K562 (cell line): Measurements from ENCODE around the gene BMP2K. TPM values are rescaled to one million over a fixed set of nuclear protein-coding genes. Genes with fewer than 3 reads are reported as not detected.

Source experiments
- ARID3A ChIP-seq: IDR thresholded peaks from 2 replicates; pipeline ENCODE4 v1.6.1; 2012; ENCODE audit warnings: low read depth, low read length, improper control_type of control experiment, borderline replicate concordance
- CBFA2T3 ChIP-seq: fragments of 450-650 bp; IDR thresholded peaks from 2 replicates; pipeline ENCODE4 v1.6.1; 2017
- CHAMP1 ChIP-seq: fragments of 450-650 bp; IDR thresholded peaks from 2 replicates; pipeline ENCODE4 v1.6.1; 2016; ENCODE audit warnings: mild to moderate bottlenecking
- CREB1 ChIP-seq, 2 experiments: sonication (generic) in 1 of 2; formaldehyde crosslinking in 1 of 2; IDR thresholded peaks; 2 replicates each; pipeline versions ENCODE4 v1.6.1 to v1.8.0; 2012 to 2022; ENCODE audit warnings: inconsistent platforms in 1 of 2, mild to moderate bottlenecking in 1 of 2, missing genetic modification reagents in 1 of 2, moderate library complexity in 1 of 2
- DDX20 ChIP-seq: fragments of 450-650 bp; IDR thresholded peaks from 2 replicates; pipeline ENCODE4 v1.6.1; 2016; ENCODE audit warnings: missing genetic modification characterization, low read depth, mild to moderate bottlenecking, missing compliant biosample characterization, moderate library complexity
- FOXM1 ChIP-seq, 2 experiments: fragments of 450-650 bp in 1 of 2; sonication (generic) in 1 of 2; formaldehyde crosslinking in 1 of 2; IDR thresholded peaks; 2 replicates each; pipeline versions ENCODE4 v1.6.1 to v1.9.0; 2017 to 2022; ENCODE audit warnings: low read depth in 2 of 2, mild to moderate bottlenecking in 2 of 2, missing genetic modification reagents in 1 of 2, moderate library complexity in 1 of 2
- MEIS2 ChIP-seq: fragments of 450-650 bp; IDR thresholded peaks from 2 replicates; pipeline ENCODE4 v1.6.1; 2014; ENCODE audit warnings: mild to moderate bottlenecking; ENCODE audit not compliant: partially characterized antibody
- MLLT1 ChIP-seq, 2 experiments: fragments of 450-650 bp; IDR thresholded peaks; 2 replicates each; pipeline ENCODE4 v1.6.1; 2016
- RAD21 ChIP-seq, 2 experiments: fragments of 250-450 bp in 1 of 2; fragments of 450-650 bp in 1 of 2; sonication (Bioruptor Pico) in 1 of 2; formaldehyde crosslinking in 1 of 2; IDR thresholded peaks in 1 of 2; conservative IDR thresholded peaks in 1 of 2; 2 replicates each; pipeline versions ENCODE4 v1.4.0 to v1.8.0; 2020 to 2022; ENCODE audit warnings: mild to moderate bottlenecking in 2 of 2, moderate library complexity in 1 of 2
- RCOR1 ChIP-seq, 2 experiments: IDR thresholded peaks; 2 replicates each; pipeline ENCODE4 v1.6.1; 2012; ENCODE audit warnings: low read depth in 2 of 2, low read length in 2 of 2, borderline replicate concordance in 1 of 2, improper control_type of control experiment in 1 of 2
- TBP ChIP-seq: optimal IDR thresholded peaks from 2 replicates; pipeline ENCODE3; 2011; ENCODE audit warnings: low read depth, low read length, improper control_type of control experiment
- TEAD1 ChIP-seq, 2 experiments: fragments of 450-650 bp in 1 of 2; sonication (generic) in 1 of 2; formaldehyde crosslinking; IDR thresholded peaks; 2 replicates each; pipeline versions ENCODE4 v1.4.0 to v1.8.0; 2020 to 2022; ENCODE audit warnings: mild to moderate bottlenecking in 2 of 2, missing genetic modification reagents in 1 of 2
- TEAD4 ChIP-seq, 2 experiments: sonication (generic) in 1 of 2; formaldehyde crosslinking in 1 of 2; IDR thresholded peaks; 2 replicates each; pipeline versions ENCODE4 v1.6.1 to v1.8.0; 2012 to 2022; ENCODE audit warnings: borderline replicate concordance in 1 of 2, inconsistent platforms in 1 of 2, low read length in 1 of 2, mild to moderate bottlenecking in 1 of 2, missing genetic modification reagents in 1 of 2
- TSC22D4 ChIP-seq: fragments of 450-650 bp; IDR thresholded peaks from 2 replicates; pipeline ENCODE4 v1.6.1; 2016; ENCODE audit warnings: missing genetic modification characterization, missing biosample characterization, control low read depth
- ZNF121 ChIP-seq: sonication (generic); formaldehyde crosslinking; conservative IDR thresholded peaks from 2 replicates; pipeline ENCODE4 v1.8.0; 2022; ENCODE audit warnings: missing genetic modification reagents
- ZNF143 ChIP-seq: sonication (generic); formaldehyde crosslinking; IDR thresholded peaks from 2 replicates; pipeline ENCODE4 v1.9.0; 2022; ENCODE audit warnings: mild to moderate bottlenecking, missing genetic modification reagents
- ZNF583 ChIP-seq: fragments of 250-450 bp; sonication (Bioruptor Pico); IDR thresholded peaks from 2 replicates; pipeline ENCODE4 v1.4.0; 2020
- ZSCAN32 ChIP-seq: fragments of 450-650 bp; formaldehyde crosslinking; IDR thresholded peaks from 2 replicates; pipeline ENCODE4 v1.4.0; 2020; ENCODE audit warnings: mild to moderate bottlenecking, moderate library complexity
- polyA plus RNA-seq, 8 experiments: library from polyadenylated mRNA; depleted of rRNA in 4 of 8; stranded (reverse) in 5 of 8; unstranded in 3 of 8; fragments of >200 nt; fragmentation: Nextera tagmentation in 2 of 8; fragmentation: Illumina TruSeq in 1 of 8; extraction: Ambion mirVana in 2 of 8; extraction: Trizol in 1 of 8; gene quantifications; 2 replicates each; pipeline versions ENCODE4 v1.2.1 to v1.2.3, GENCODE V29; 2011 to 2014; ENCODE audit warnings: inconsistent platforms in 1 of 8, missing spikeins in 1 of 8
- total RNA-seq, 7 experiments: library from RNA; depleted of rRNA in 6 of 7; stranded (reverse); fragments of >200 nt in 6 of 7; fragmentation: Illumina TruSeq in 2 of 7; extraction: Trizol in 2 of 7; gene quantifications; 2 replicates each; pipeline versions ENCODE4 v1.2.1 to v1.2.3, GENCODE V29; 2011 to 2021; ENCODE audit warnings: low replicate concordance in 1 of 7

Gene BMP2K
- total and polyA plus RNA-seq, 9 of the 15 experiments (the other 6 are each of a cell fraction or from before 2014, with no cell fraction given): 17.0 to 217 (median 104) TPM

GRCh38 chr4:78732332-78733104 is 43.6 kb upstream of the BMP2K start (continued):
- TF ChIP-seq ZNF583 (peak; percentile 21; the same call in 1 of the 2 replicates), RCOR1 (IDR thresholded peaks at IDR 0.05; ENCODE audit: borderline replicate concordance in 1 of 2, low read depth in 2 of 2, low read length in 2 of 2) (peak; percentile 48 to 95; a peak in 3 of 4 replicates), CREB1 (IDR thresholded peaks at IDR 0.05) (no peak), CREB1 (CRISPR knock-in tag; IDR thresholded peaks at IDR 0.05) (no peak), ZSCAN32 (no peak), CHAMP1 (peak; percentile 82; the same call in 1 of the 2 replicates), TEAD1 (CRISPR knock-in tag; IDR thresholded peaks at IDR 0.05) (peak in 1 of 2 experiments; percentile 76; a peak in 2 of 4 replicates), TSC22D4 (tag) (no peak), RAD21 (CRISPR knock-in tag; conservative IDR thresholded peaks at IDR 0.05 in 1 of 2, IDR thresholded peaks at IDR 0.05 in 1 of 2) (peak in 1 of 2 experiments; percentile 39; a peak in 2 of 4 replicates), MEIS2 (peak; percentile 90), CBFA2T3 (peak; percentile 95), DDX20 (peak; percentile 78; the same call in 1 of the 2 replicates), TBP (no peak), FOXM1 (IDR thresholded peaks at IDR 0.05; ENCODE audit: low read depth) (peak; percentile 90), FOXM1 (CRISPR knock-in tag; IDR thresholded peaks at IDR 0.05; ENCODE audit: low read depth) (no peak), TEAD4 (IDR thresholded peaks at IDR 0.05; ENCODE audit: low read length) (peak; percentile 95), TEAD4 (CRISPR knock-in tag; IDR thresholded peaks at IDR 0.05; ENCODE audit: borderline replicate concordance) (no peak), ZNF121 (CRISPR knock-in tag) (no peak), ZNF143 (CRISPR knock-in tag) (no peak), MLLT1 (IDR thresholded peaks at IDR 0.05) (peak in 1 of 2 experiments; percentile 71; a peak in 1 of 4 replicates), ARID3A (peak; percentile 90)
